Spleen (tissue), 11 donors: ENCODE results near the gene LIMD2. TPM values are rescaled to one million over a fixed set of nuclear protein-coding genes. Genes with fewer than 3 reads are reported as not detected.

Experiments
- DNase-seq: peaks from one replicate; pipeline ENCODE4 v3.0.0-alpha.2; 2020
- H3K27ac ChIP-seq, 8 donors: fragments of 200-600 bp; sonication (generic) in 7 of 8; 1 replicate in 4 of 8; 2 replicates in 4 of 8; pipeline versions ENCODE4 v1.5.0 to v1.8.0; 2016 to 2021; ENCODE audit warnings: inconsistent platforms in 4 of 8, mild to moderate bottlenecking in 4 of 8, moderate library complexity in 1 of 8
- H3K27me3 ChIP-seq, 7 donors: fragments of 200-600 bp; sonication (generic) in 6 of 7; replicated peaks in 1 of 7; 1 replicate in 4 of 7; 2 replicates in 3 of 7; pipeline versions ENCODE4 v1.5.0 to v1.8.0; 2016 to 2021; ENCODE audit warnings: inconsistent platforms in 3 of 7, mild to moderate bottlenecking in 1 of 7
- H3K36me3 ChIP-seq, 6 donors: fragments of 200-600 bp; sonication (generic) in 5 of 6; 1 replicate in 4 of 6; 2 replicates in 2 of 6; pipeline versions ENCODE4 v1.5.0 to v1.8.0; 2016 to 2021; ENCODE audit warnings: inconsistent platforms in 2 of 6
- H3K4me1 ChIP-seq, 6 donors: fragments of 200-600 bp; sonication (generic) in 5 of 6; 1 replicate in 3 of 6; 2 replicates in 3 of 6; pipeline versions ENCODE4 v1.5.0 to v1.8.0; 2016 to 2021; ENCODE audit warnings: inconsistent platforms in 3 of 6
- H3K4me3 ChIP-seq, 8 donors: fragments of 200-600 bp; sonication (generic) in 7 of 8; 1 replicate in 4 of 8; 2 replicates in 4 of 8; pipeline versions ENCODE4 v1.5.0 to v1.8.0; 2016 to 2021; ENCODE audit warnings: inconsistent platforms in 4 of 8, mild to moderate bottlenecking in 4 of 8, moderate library complexity in 2 of 8
- H3K9me3 ChIP-seq, 8 donors: fragments of 200-600 bp; sonication (generic) in 7 of 8; 1 replicate in 4 of 8; 2 replicates in 4 of 8; pipeline versions ENCODE4 v1.5.0 to v1.8.0; 2016 to 2021; ENCODE audit warnings: inconsistent platforms in 4 of 8
- POLR2A ChIP-seq, 3 donors: fragments of 450-650 bp; IDR thresholded peaks; one replicate each; pipeline ENCODE4 v1.5.1; 2017; ENCODE audit warnings: antibody characterized with exemption in 3 of 3, mild to moderate bottlenecking in 1 of 3
- POLR2AphosphoS5 ChIP-seq, 3 donors: sonication (generic); formaldehyde crosslinking; IDR thresholded peaks; one replicate each; pipeline ENCODE4 v1.5.1; 2017; ENCODE audit warnings: antibody characterized with exemption in 3 of 3
- WGBS, 5 donors: extraction: QIAGEN DNeasy Blood & Tissue Kit in 3 of 5; methylation state at CpG; one replicate each; pipeline versions ENCODE4 v1.1.5 to v1.1.7; 2013 to 2018; 5-methylcytosine and 5-hydroxymethylcytosine counted together
- intact Hi-C: fragments of 100-400 bp; cut with DNase I; formaldehyde crosslinking; loops from one replicate; pipeline ENCODE4 v1.15.0; 2023; ENCODE audit warnings: low total_unique reads
- polyA plus RNA-seq, 3 donors: library from polyadenylated mRNA; stranded (reverse); fragments of 200-250 nt; gene quantifications; one replicate each; pipeline ENCODE4 v1.2.1, GENCODE V29; 2013
- total RNA-seq, 7 donors: library from RNA; depleted of rRNA in 3 of 7; stranded (reverse); fragments of >200 nt in 3 of 7; fragmentation: NEBNext Ultra II Directional in 4 of 7; extraction: Animal tissue kit (Norgen Biotek cat#: 25700) in 4 of 7; gene quantifications; one replicate each; pipeline versions ENCODE4 v1.1.0 to v1.2.1, GENCODE V29; 2016 to 2021
- TF ChIP-seq, protein P1 (sequence below), 11 experiments: fragments of 200-600 bp in 7 of 11; fragments of 450-650 bp in 4 of 11; sonication (generic) in 4 of 11; IDR thresholded peaks in 8 of 11; conservative IDR thresholded peaks in 3 of 11; 1 replicate in 7 of 11; 2 replicates in 4 of 11; pipeline versions ENCODE4 v1.4.0 to v1.8.0; 2016 to 2021; ENCODE audit warnings: antibody characterized with exemption in 11 of 11, inconsistent platforms in 4 of 11, mild to moderate bottlenecking in 1 of 11
- donor health status: healthy with polysubstance abuse.
- donor health status: DM: no; HTN: no; CAD: no; lungs with moderate emphysema.
- donor health status: DM: no; HTN: no; CAD: no.
- donor health status: Bipolar disorder and iron deficiency.
- donor health status: healthy.
- donor health status: DM: no; HTN: no; CAD: no.
- donor health status: DM: yes; HTN: yes; CAD: no.

The LIMD2 gene
- total and polyA plus RNA-seq, 10 donors: 211 to 554 (median 304) TPM

- H3K9me3 ChIP-seq: no peaks in the 10 kb centered on the region
- H3K36me3 ChIP-seq: peaks cover 0 to 88% (median 9%) of the 10 kb centered on the region in 6 donors
- no peak for DNase-seq
- intact Hi-C loops: no loop called here
- H3K4me1 ChIP-seq: peaks cover 0 to 6% (median 0%) of the 10 kb centered on the region in 6 donors
- H3K27ac ChIP-seq: no peak overlapping the region
- H3K4me3 ChIP-seq: no peak overlapping the region
- 88 to 95% (median 89%) methylated on average over 5 of the region's 5 CpGs for WGBS, 5 donors
- TF ChIP-seq, protein P1, sequence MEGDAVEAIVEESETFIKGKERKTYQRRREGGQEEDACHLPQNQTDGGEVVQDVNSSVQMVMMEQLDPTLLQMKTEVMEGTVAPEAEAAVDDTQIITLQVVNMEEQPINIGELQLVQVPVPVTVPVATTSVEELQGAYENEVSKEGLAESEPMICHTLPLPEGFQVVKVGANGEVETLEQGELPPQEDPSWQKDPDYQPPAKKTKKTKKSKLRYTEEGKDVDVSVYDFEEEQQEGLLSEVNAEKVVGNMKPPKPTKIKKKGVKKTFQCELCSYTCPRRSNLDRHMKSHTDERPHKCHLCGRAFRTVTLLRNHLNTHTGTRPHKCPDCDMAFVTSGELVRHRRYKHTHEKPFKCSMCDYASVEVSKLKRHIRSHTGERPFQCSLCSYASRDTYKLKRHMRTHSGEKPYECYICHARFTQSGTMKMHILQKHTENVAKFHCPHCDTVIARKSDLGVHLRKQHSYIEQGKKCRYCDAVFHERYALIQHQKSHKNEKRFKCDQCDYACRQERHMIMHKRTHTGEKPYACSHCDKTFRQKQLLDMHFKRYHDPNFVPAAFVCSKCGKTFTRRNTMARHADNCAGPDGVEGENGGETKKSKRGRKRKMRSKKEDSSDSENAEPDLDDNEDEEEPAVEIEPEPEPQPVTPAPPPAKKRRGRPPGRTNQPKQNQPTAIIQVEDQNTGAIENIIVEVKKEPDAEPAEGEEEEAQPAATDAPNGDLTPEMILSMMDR (IDR thresholded peaks at IDR 0.05 in 8 of 11, conservative IDR thresholded peaks at IDR 0.05 in 3 of 11): no peak
- TF ChIP-seq POLR2AphosphoS5 (IDR thresholded peaks at IDR 0.05) (no peak), POLR2A (IDR thresholded peaks at IDR 0.05) (no peak)
- no peaks in the 10 kb centered on the region for H3K27me3 ChIP-seq
These were observed 19.1 kb upstream of the LIMD2 start for GRCh38 chr17:63718988-63719387.

DNA sequence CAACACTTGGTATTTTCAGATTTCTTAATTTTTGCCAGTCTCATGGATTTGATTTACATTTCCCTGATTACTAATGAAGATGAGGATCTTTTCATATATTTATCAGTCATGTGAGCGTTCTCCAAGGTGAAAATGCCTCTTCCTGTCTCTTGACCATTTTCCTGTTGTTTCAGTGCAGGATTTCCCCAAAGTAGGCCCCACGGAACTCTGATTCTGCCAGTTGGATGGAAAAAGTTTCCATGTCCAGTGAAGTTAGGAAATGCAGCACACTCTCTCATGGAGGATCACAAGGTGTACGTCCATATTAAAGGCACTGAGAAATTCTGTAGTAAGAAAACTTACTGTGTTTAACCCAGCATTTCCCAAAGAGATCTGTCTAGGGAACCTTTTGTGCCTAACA, 16.5 kb upstream of the LIMD2 start:
- 72 to 81% (median 75%) methylated on average over 3 of the region's 3 CpGs for WGBS, 5 donors
- peaks cover 0 to 6% (median 0%) of the 10 kb centered on the region in 6 donors for H3K4me1 ChIP-seq
- intact Hi-C loops: no loop called here
- H3K27me3 ChIP-seq: no peaks in the 10 kb centered on the region
- H3K36me3 ChIP-seq: peaks cover 0 to 90% (median 24%) of the 10 kb centered on the region in 6 donors
- TF ChIP-seq, protein P1 (IDR thresholded peaks at IDR 0.05 in 8 of 11, conservative IDR thresholded peaks at IDR 0.05 in 3 of 11): no peak
- TF ChIP-seq POLR2AphosphoS5 (IDR thresholded peaks at IDR 0.05): peak in 1 of 3 donors; percentile 27
- H3K4me3 ChIP-seq: no peak overlapping the region
- DNase-seq: no peak
- peak overlapping the region in 7 of 8 donors; percentile 4 to 77 (median 58) for H3K27ac ChIP-seq
- no peaks in the 10 kb centered on the region for H3K9me3 ChIP-seq

- DNase-seq: no peak
- no peaks in the 10 kb centered on the region for H3K9me3 ChIP-seq
- WGBS, 5 donors: 79 to 86% (median 84%) methylated on average over 10 of the region's 10 CpGs
- TF ChIP-seq POLR2AphosphoS5 (IDR thresholded peaks at IDR 0.05): peak in 2 of 3 donors; percentile 25 to 34
- TF ChIP-seq, protein P1 (IDR thresholded peaks at IDR 0.05 in 8 of 11, conservative IDR thresholded peaks at IDR 0.05 in 3 of 11): no peak
- peak overlapping the region in 1 of 8 donors; percentile 8 for H3K27ac ChIP-seq
- peaks cover 0 to 20% (median 3%) of the 10 kb centered on the region in 6 donors for H3K4me1 ChIP-seq
- no peak overlapping the region for H3K4me3 ChIP-seq
- H3K27me3 ChIP-seq: no peaks in the 10 kb centered on the region
- intact Hi-C loops: no loop called here
- H3K36me3 ChIP-seq: peaks cover 0 to 90% (median 36%) of the 10 kb centered on the region in 6 donors
These were observed 14.8 kb upstream of the LIMD2 start for GRCh38 chr17:63714550-63715277.

DNA sequence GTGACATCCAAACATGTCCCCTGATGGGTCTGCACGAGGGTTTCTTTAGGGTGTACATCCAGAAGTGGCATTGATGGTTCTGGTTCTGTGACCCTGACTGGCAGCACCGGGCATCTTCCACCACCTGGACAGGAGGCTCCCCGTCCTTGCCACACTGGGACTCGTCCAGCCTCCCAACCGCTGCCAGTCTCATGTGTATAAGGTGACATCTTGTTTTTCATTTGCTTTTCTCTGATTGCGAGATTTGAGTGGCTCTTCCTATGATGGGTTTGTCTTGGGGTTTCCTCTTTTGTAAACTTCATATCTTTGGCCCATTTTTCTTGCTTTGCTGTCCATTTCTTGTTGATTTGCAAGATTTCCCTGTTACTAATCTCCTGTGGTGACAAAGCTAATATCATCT, 9.2 kb upstream of the LIMD2 start:
- Histone ChIP-seq H3K4me3 (no peak overlapping the region), H3K27ac (peak overlapping the region in 1 of 8 donors; percentile 56), H3K4me1 (peaks cover 14 to 58% (median 36%) of the 10 kb centered on the region in 6 donors), H3K27me3 (no peaks in the 10 kb centered on the region), H3K9me3 (no peaks in the 10 kb centered on the region), H3K36me3 (peaks cover 0 to 100% (median 46%) of the 10 kb centered on the region in 6 donors)
- intact Hi-C loops: no loop called here
- no peak for DNase-seq
- TF ChIP-seq POLR2AphosphoS5 (IDR thresholded peaks at IDR 0.05): no peak
- TF ChIP-seq, protein P1 (IDR thresholded peaks at IDR 0.05 in 8 of 11, conservative IDR thresholded peaks at IDR 0.05 in 3 of 11): no peak
- WGBS, 5 donors: 88 to 96% (median 90%) methylated on average over 6 of the region's 6 CpGs
